Suppressor macrophage treated with lipopolysaccharide for 1 hour (primary cell): ENCODE measurements around the gene COG3.
"Not testable (repeated sequence)": the region's sequence is repeated elsewhere in the genome, so short reads cannot be mapped to it uniquely, and the experiment has no call there.

Source experiments
- DNase-seq, 3 donors: peaks; one replicate each; pipeline ENCODE4 v3.0.0-alpha.2; 2020 to 2022

Gene COG3, protein sequence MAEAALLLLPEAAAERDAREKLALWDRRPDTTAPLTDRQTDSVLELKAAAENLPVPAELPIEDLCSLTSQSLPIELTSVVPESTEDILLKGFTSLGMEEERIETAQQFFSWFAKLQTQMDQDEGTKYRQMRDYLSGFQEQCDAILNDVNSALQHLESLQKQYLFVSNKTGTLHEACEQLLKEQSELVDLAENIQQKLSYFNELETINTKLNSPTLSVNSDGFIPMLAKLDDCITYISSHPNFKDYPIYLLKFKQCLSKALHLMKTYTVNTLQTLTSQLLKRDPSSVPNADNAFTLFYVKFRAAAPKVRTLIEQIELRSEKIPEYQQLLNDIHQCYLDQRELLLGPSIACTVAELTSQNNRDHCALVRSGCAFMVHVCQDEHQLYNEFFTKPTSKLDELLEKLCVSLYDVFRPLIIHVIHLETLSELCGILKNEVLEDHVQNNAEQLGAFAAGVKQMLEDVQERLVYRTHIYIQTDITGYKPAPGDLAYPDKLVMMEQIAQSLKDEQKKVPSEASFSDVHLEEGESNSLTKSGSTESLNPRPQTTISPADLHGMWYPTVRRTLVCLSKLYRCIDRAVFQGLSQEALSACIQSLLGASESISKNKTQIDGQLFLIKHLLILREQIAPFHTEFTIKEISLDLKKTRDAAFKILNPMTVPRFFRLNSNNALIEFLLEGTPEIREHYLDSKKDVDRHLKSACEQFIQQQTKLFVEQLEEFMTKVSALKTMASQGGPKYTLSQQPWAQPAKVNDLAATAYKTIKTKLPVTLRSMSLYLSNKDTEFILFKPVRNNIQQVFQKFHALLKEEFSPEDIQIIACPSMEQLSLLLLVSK

DNA sequence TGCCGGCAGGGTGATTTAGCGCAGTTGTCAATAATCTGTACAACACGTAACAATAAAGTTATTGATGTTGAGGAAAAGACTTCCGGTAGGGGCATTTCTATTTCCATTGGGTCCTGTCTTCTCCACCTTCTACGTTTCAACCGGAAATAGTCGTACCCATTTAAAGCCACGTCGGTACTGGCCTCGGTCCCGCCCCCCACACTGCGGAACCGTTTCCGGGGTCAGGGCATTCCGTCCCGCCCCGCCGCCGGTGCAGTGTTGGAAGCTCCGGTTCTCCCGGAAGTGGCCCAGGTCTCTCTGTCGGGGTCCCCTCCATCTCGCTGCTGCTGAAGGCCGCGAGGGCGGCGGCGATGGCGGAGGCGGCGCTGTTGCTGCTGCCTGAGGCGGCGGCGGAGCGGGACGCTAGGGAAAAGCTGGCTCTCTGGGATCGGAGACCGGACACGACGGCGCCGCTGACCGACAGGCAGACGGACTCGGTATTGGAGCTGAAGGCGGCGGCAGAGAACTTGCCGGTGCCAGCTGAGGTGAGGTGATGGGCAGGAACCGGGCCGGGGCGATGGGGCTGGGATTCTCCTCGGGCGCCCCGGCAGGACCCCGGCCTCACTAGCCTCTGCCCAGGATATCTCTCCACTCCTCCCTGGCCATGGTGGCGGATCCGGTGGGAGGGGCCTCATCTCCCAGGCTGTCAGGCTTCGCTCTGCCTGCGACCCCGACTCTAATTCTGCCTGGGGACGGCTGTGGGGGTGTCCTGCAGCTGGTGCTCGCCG, at the start of gene COG3:
TSS of gene COG3 (plus strand) at position 253 of the 767 bp plus-strand sequence. CDS start at position 351, 98 bp downstream.
- peak; percentile 97 to 98 (median 97) for DNase-seq

DNA sequence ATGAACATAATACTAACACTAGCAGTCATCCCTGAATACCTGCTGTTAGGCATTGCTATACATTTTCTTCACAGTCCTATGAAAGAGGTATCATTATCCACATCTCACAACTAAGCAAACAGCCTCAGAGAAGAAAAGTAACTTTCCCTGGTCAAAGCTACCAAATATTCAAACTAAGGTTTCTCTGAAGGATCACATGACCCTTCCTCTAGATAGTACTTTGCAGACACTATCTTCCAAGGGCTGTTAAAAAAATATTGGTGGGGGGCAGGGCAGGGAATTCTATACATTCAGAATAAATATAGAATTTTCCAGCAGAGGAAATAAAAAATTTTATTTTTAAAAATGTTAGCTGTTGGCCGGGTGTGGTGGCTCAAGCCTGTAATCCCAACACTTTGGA, 49.6 kb upstream of the COG3 start:
- no peak for DNase-seq

DNA sequence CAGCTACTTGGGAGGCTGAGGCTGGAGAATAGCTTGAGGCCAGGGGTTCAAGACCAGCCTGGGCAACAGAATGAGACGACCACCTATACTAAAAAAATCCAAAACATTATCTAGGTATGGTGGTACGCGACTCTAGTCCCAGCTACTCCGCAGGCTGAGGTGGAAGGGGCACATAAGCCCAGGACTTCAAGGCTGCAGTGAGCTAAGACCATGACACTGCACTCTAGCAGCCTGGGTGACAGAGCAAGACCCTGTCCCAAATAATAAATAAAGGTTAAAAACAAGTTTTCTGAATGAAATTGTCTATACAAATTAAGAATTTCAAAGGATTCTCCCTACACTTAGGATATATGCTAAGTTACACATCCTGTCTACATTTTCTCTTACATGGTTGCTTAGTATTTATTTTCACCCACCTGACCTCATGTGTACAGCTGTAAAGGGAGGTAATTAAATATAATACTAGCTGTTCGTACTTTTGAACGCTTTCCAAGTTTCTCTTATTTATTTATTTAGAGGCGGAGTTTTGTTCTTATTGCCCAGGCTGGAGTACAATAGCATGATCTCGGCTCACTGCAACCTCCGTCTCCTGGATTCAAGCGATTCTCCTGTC, 48.1 kb upstream of the COG3 start:
- DNase-seq = peak in 1 of 3 donors; percentile 6

DNA sequence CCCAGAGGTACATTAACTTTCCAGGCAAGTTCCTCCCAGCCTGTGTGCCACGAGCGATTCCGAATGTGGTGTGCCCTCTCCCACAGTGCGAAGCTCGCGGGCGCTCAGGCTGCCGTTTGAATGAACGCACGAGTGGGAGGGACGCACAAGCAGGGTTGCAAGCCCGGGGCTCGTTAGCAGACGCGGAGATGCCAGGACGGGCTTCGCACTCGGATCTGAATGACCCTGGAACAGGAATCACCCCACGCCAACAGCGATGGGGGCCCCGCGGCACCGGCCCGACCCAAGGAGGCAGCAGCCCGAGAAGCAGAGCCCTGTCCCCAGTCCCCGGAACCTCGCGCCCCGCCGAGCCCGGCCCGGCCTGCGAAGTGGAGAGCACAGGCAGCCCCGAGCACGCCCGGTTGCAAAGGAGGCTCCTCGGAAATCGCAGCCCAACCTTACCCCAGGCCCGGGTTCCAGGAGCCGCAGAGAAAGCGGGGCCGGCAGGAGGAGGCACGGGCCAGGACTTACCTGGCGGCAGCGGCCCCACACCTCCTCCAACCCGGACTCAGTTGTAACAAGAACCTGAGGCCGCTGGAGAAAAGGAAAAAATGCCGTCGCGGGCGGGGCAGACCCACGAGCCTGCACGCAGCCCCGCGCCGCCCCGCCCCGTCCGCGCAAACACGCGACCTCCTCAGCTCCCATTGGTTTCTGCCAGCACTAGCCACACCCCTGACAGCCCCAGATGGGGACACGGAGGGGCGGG, 46.8 kb upstream of the COG3 start, which contains the start of gene SLC25A30:
TSS of gene SLC25A30 (minus strand) at position 584 of the 745 bp plus-strand sequence. CDS start 6,948 bp downstream, outside the sequence.
- peak; percentile 90 to 96 (median 95) for DNase-seq

DNA sequence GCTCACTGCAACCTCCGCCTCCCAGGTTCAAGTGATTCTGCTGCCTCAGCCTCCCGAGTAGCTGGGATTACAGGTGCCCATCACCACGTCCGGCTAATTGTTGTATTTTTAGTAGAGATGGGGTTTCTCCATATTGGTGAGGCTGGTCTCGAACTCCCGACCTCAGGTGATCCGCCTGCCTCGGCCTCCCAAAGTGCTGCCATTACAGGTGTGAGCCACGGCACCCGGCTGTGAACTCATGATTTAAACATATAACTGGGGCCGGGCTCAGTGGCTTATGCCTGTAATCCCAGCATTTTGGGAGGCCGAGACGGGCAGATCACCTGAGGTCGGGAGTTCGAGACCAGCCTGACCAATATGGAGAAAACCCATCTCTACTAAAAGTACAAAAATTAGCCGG, 45.4 kb upstream of the COG3 start:
- not testable (repeated sequence) for DNase-seq

- no peak for DNase-seq
Observed at GRCh38 chr13:45419945-45420344, 44.8 kb upstream of the COG3 start.

DNA sequence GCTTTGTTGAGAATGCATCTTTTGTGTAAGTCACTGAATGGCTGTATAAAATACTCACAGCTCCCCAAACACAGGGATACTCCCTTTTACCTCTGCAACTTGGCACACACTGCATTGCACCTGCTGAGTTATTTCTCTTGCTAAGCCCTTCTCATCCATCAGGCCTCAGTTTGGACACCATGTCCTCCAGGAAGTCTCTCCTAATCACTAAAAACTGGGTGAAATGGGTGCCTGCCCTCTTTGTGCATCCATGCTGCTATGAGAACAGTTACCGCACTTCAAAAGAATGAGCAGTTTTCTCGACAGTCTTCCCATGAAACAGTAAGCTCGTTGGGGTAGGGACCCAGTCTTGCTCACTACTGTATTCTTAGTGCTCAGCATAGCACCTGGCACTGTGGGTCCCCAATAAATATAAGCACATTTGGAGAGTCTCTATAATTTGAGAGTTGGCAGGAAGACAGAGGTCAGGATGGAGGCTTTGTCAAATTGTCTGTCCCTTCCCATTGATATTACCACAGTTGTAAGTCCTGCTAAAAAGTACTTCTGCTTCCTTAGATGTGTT, 41.9 kb upstream of the COG3 start:
- DNase-seq = no peak

DNA sequence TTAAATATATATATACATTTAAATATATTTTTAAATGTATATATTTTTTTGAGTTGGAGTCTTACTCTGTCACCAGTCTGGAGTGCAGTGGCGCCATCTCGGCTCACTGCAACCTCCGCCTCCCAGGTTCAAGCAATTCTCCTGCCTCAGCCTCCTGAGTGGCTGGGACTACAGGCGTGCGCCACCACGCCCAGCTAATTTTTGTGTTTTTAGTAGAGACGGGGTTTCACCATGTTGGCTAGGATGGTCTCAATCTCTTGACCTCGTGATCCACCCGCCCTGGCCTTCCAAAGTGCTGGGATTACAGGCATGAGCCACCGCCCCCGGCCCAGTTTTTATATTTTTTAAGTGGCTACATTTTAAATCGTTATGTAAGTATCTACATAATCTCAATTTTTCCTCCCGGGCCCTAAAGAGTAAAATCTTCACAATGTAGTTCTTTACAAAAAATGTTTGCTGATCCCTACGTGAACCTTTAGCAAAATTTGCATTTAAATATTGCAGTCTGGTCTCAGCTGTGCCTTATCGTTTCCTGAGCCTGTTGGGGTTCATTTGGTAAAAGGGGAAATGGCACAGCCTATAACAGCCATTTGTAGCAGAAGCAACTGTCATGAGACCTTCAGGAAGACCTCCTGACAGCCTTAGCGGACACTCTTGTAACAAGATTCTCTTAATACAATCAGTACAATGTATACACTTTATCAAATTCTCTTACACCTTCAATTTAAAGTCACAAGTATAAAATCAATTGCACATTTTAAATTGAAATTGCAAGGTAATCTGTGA, 38.5 kb upstream of the COG3 start:
- DNase-seq = peak in 2 of 3 donors; percentile 6 to 15

GRCh38 chr13:45432737-45433380, 31.9 kb upstream of the COG3 start:
- no peak for DNase-seq

DNA sequence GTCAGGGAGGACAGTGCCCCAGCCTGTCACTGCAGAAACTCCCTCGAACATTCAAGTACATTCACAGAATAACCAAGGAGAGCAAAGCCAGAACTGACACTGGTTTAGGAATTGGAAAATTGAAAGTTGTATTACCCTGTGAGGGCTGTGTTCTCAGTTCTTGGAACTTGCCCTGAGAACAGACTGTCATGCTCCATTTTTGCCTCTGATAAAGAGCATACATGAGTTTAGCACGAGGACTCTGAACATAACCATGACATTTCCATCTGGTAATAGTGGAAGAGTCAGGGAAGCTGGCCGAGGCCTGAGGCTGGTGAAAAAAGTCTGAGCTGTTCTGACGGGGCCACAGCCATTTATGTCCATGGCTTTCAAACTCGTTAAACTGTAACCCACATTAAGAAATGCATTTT, 31.4 kb upstream of the COG3 start:
- DNase-seq = no peak

GRCh38 chr13:45434556-45435371, 30.0 kb upstream of the COG3 start:
- no peak for DNase-seq

DNA sequence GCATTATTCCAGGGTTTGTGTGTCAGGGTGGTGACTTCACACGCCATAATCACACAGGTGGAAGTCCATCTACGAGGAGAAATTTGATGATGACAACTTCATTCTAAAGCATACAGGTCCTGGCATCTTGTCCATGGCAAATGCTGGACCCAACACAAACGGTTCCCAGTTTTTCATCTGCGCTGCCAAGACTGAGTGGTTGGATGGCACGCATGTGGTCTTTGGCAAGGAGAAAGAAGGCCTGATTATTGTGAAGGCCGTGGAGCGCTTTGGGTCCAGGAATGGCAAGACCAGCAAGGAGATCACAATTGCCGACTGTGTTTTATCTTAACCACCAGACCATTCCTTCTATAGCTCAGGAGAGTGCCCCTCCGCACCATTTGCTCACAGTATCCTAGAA, 28.4 kb upstream of the COG3 start:
- DNase-seq = no peak

DNA sequence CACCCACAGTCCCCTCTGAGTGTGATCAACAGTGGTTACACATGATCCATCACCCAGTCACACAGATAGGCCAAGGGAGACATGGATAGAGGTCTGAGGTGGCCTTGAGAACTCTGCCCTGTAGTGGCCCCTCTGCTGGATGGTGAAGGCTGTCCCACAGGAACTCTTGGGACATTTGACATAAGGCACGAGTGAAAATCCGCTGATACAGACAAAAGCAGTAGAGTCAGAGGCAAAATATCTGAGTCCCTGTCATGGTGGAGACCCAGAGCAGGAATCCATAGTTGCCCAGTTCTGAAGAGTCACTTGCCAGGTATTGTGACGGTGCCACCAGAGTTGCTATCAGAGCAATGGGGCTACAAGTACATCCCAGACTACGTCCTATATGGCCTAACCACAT, 27.8 kb upstream of the COG3 start:
- DNase-seq = no peak

GRCh38 chr13:45437947-45438346, 26.8 kb upstream of the COG3 start:
- DNase-seq = no peak

DNA sequence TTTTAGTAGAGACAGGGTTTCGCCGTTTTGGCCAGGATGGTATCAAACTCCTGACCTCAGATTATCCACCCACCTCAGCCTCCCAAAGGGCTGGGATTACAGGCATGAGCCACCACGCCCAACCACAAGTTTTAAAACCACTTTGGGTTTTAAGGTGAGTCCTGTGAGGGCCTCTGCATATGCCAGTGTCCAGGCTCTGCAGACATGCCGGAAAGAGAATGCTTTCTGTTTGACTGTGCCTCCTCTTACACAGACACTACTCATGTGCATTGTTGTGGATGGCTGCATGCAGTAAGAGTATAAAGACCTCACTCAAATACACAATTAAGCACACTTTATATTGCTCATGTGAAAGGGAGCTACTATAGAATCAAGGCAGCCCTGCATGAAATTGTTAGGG, 25.7 kb upstream of the COG3 start:
- no peak for DNase-seq

GRCh38 chr13:45439781-45440462, 24.8 kb upstream of the COG3 start:
- no peak for DNase-seq

- peak in 1 of 3 donors; percentile 6 for DNase-seq
Observed at GRCh38 chr13:45441633-45442032, 23.1 kb upstream of the COG3 start.

GRCh38 chr13:45445053-45445452, 19.7 kb upstream of the COG3 start:
- no peak for DNase-seq

DNA sequence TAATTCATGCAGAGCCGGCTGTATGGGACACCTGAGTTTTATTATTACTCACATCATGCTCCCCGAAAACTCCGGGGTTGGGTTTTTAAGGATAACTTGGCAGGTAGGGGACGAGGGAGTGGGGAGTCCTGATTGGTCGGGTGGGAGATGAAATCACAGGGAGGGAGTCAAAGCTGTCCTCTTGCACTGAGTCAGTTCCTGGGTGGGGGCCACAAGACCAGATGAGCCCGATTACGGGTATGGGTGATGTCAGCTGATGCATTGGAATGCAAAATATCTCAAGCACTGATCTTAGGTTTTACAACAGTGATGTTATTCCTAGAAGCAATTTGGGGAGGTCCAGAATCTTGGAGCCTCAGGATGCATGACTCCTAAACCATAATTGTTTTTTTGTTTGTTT, 18.6 kb upstream of the COG3 start:
- DNase-seq = no peak
